Activated naive CD4-positive, alpha-beta T cell treated with Interleukin-2 at 50 U/mL for 16 hours (primary cell): Measurements from ENCODE around the gene BCR.

Experiments used
- DNase-seq: peaks from one replicate; pipeline ENCODE4 v3.0.0-alpha.2; 2020

BCR gene

DNA sequence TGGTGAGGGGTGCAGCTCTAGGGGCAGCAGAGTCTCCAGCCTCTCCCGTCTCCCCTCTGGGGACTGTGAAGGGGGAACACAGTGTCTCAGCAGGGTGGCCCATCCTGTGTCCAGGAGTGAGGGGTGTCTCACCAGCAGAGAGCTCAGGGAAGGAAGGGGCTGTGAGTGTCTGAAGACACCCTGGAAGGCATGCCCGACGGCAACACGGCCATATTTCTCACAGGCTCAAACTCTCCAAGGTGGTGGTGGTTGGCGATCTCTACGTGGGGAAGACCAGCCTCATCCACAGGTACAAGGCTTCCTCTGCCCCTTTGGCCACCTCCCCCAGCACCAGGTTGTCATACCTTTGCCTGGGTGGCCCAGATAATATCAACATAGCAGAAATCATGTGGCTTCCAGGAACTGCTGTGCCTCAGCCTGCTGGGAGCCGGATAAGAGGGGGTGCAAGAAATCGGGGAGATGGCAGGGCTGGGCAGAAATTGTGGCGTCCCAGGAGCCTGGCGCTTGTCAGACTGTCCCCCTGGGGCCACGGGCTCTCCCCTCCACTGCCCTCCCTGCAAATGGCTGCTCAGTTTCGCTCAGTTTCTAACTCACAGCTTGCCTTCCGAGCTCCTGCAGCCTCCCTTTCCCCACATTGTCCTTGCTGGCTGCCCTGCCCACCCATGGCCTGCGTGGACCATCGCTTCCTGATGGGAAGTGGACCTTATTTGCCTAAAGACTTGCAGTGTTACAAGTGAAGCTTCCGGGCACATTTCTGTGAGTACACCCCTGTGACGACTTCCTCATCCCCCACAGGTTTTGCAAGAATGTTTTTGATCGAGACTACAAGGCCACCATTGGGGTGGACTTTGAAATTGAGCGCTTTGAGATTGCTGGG is 27.8 kb upstream of the BCR start:
- DNase-seq: no peak

- DNase-seq: no peak
These were observed 26.3 kb upstream of the BCR start for GRCh38 chr22:23153994-23154393.

DNA sequence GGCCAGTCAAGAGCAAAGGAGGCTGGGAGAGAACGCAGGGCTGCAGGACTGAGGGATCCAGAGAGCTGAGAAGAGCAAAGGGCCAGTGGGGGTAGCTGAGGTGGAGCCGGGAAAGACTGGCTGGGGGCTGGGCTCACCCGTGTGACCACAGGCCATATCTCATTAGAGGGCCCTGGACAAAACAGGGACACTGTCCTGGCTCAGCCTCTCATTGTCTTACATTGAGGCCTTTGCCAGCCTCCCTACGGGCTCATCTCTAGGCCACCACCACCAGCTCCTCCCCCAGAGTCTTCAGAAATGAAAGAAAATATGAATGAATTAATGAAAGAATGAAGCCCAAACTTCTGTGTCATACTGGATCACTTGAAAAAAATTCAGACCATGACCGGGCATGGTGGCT is 25.8 kb upstream of the BCR start:
- no peak for DNase-seq

GRCh38 chr22:23155143-23155542 is 25.2 kb upstream of the BCR start:
- DNase-seq: no peak

GRCh38 chr22:23155831-23156230 is 24.5 kb upstream of the BCR start:
- DNase-seq: no peak

DNA sequence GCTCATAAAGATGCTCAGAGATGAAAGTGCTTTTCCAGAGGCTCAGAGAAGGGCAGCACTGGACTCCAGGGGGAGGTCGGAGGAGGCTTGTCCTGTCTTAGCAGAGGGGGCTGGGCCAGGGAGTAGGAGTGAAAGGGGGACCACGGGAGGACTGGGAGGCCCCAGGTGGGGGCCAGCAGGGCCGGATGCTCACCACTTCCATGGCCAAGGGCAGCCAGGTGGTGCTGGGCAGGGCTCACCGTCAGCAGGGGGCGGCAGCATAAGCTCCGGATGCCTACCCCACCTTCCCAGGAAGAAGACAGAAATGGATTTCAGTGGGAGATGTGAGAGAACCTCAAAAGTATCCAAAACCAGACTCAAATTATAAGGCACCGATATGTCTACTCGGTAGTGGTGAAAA is 24.0 kb upstream of the BCR start:
- DNase-seq: no peak

DNA sequence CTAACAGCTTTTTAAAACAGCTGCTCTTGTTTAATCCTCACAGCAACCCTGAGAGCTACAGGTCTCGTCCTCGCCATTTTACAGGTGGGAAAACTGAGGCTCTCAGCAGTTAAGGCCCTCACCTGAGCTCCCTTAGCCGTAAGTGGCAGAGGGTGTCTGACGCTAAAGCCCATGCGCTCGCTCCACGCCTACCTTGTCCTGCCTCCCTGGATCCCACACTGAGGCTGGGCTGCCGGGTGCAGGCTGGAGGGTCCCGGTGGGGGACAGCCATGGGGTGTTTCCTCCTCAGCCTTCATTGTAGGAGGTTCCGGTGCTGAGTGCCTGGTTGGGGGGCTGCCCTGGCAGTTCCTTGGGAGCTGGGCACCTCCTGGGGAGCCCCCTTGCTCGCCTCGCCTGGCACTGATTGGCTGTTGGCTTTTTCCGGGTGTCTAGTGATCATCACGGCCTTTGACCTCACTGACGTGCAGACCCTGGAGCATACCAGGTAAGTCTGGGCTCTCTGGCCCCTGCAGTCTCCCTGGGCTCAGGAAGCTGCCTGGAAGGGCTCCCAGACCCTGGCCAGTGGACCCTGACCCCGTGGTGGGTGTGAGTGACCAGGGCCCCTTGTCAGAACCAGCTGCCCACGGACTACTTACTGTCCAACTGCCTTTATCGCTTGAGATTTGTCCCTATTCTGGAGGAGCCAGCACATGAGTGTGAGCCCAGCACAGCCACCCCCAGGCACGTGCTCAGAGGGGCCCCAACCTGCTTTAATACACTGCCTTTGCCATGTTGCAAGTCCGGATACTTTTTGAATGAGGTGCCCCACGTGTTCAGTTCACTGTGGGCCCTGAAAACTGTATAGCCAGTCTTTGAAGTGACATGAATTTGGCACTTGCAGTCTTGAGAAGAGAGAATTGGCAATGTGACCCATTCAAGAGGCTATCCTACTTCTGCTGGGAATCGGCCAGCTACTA is 22.5 kb upstream of the BCR start:
- no peak for DNase-seq

GRCh38 chr22:23158516-23159290 is 21.6 kb upstream of the BCR start:
- no peak for DNase-seq

DNA sequence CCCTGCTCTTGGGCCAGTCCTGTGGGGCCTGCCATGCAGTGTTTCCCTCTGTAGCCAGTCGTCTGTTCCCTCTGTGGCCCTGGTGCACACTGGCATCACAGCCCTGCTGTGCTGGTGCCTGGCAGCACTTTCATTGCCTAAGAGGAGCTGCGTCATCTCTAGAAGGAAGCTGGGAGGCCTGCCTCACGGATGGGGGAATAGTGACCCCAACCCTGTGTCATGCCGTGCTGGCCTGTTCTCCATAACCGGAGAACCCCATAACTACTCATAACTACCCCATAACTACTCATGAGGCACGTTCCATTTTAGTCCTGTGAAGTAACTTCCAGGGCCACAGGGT is 21.0 kb upstream of the BCR start:
- DNase-seq: no peak

DNA sequence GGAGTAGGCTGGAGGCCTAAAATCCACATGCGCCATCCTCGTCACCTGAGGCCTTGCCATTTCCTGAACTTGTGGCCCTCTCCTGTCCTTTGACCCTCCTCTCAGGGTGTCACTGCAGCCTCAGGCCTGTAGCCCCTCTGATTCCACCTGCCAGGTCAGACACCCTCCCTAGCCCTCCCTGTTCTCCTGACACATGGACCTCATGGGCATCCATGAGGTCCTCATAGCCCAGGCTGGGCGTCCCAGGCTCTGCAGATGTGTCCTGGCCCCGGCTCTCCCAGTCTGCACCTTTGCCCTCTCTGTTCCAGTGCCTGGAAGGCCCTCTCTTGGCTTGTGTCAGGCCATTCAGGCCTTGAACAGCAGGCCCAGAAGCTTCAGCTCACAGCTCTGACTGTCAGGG is 19.3 kb upstream of the BCR start:
- no peak for DNase-seq

DNA sequence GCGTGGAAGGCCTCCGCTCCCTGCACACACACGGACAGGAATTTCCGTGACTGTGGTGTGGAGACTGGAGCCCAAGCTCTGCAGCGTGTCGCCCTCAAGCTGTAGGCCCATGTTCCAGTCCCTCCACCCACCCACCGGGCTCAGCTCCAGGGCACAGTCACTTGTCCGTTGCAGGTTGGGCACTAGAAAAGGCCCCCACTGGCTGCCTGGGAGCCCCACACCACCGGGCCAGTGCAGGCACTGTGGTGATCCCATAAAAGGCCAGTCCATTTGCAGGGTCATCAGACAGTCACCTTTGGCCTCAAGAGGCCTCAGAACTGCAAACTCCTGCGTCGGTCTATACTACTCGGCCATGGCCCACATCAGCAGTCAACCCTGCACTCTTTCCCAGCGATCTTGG is 18.7 kb upstream of the BCR start:
- DNase-seq: no peak

DNA sequence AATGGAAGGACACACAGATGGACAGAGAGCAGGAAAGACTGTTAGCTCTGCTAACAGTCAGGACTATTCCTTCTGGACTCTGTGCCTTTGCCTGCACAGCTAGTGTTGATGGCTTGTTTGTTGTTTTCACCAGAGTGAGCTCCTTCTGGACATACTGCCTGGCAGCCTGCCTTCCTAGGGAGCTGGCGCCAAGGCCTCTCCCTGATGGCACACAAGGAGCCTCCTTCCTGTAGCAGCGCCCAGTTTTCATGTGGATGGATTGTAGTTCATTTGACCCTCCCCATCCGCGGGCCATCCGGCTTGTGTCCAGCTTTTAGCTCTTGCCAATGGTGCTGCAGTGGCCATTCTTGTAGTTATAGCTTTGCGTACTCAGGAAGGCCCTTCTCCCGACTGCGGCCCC is 16.6 kb upstream of the BCR start:
- DNase-seq: no peak

- no peak for DNase-seq
These were observed 16.2 kb upstream of the BCR start for GRCh38 chr22:23164091-23164490.

GRCh38 chr22:23166042-23166831 is 14.1 kb upstream of the BCR start:
- DNase-seq: no peak

DNA sequence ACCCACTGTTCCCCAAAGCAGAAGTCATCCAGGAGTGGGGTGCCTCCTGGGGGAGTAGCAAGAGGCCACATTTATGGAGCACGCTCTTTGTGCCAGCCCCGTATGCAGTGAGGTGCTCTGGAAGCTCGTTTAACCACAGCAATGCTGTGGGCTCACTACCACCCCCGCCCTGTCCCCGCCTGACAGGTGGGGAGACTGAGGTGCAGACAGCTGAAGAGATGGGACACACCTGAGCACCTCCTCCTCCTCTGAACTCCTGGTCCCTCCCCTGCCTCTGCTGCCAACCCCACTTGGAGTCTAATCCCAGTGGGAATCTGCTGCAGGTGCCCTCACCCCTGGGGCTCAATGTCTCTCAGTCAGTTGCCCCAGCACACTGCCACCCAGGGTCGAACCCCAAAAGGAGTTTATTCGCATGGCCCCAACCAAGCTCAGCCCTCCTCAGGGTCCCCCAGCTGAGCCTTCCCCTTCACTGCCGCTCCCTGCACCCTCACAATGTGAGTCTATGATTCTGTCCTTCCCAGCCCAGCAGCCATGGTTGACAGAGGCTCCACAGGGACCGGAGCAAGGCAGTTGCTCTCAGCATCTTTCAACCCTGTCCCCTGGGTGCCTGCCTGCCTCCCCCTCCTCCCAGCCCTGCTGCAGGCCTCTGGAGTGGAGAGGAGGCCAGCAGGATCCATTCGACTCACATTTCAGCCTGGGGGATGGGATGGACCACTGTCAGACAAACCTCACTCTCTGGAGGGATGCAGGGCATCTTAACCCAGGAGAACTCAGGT is 13.3 kb upstream of the BCR start:
- no peak for DNase-seq

DNA sequence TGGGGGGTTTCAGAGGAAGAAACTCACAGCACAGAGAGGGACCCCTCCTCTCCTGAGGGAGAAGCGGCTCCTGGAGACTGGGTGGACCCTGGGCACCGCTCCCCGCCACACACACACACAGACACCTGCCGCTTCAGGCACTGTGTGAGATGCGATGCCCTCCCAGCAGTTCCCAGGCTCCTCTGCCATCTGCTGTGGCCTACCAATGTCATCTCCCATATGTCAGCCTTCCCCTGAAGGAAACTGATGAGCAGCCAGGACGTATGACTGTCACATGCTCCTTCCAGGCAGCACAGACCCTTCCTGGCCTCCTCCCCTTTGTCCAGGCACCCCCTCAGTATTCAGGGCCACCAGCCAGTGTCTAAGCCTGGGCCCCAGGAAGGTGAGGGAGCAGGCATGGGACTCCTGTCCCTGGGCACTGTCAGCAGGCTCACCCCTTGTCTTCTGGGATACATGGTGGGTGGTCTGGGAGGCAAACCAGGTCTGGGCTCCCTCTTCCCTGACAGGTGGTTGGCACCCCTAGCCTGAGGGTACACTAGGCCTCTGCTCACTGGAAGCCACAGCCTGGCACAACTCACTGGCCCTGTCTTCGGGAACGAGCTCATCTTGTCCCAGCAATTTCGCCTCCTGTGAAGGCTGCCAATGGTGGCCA is 11.8 kb upstream of the BCR start:
- no peak for DNase-seq

DNA sequence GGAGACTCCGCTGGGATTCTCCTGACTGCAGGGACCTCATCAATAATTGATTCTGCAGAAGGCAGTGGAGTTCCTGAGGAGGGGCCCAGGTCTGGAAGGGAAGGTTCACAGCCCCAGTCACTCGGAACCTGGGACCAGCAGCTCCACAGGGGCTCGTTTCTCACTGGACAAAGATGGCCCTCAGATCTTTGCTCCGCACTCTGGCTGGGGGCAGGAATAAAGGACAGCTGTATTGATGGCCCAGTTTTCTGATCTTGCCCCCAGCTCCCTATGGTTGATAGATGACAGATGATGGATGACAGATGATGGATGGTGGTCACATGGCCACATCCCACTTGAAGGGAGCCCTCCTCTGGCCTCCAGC is 11.3 kb upstream of the BCR start:
- no peak for DNase-seq

DNA sequence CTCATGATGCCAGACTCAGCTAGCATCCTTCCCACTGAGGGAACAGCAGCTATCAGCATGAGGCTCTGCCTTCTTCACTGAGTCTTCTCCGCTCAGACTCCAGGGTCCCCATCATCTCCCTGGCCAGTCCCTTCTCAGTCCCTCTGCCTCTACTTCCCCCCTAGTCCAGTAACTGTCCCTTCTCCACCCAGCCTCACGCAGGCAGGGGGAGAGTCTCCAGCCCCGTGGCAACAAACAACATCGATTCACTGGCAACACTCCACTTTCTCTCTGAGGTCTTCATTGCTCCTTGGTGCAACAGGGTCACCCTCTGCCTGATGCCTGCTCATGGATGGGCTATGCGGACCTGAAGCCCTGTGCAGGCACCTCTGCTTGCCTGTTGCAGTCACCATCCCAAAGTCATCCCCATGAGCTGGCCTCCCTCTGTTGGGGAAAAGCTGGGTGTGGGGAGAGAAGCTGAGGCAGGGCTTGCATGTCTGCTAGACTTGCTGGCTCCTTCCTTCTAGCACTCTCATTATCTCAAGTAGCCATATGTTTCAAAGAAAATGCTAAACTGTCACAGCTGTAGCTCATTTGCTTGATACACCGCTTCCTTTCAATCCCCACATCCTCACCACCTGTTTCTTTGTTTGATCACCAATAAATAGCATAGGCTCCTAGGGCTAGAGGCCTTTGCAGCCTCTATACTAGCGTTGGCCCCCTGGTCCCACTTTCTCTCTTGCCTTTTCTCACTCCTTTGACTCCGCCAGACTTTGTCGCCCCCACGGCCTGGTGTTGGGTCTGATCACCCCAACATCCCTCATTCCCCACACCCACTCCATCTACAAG is 4.3 kb upstream of the BCR start:
- no peak for DNase-seq

- DNase-seq: no peak
These were observed 3.7 kb upstream of the BCR start for GRCh38 chr22:23176645-23177027.

DNA sequence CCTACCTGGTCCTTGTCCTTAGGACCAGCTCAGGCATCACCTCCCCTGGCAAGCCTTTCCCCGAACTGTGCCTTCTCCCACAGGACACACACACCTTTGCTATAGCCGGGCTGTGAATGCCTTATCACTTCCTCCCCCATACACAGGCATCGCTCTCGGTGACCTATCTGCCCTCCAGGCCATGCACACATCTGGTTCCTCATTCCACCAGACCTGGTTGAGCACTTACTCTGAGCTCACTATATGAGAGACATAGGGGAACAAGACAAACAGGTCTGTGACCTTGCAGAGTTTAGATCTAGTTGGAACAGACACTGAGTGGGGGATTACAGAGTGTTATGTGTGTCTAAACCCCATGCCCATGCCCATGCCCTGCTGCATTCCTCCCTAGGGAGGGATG is 3.1 kb upstream of the BCR start:
- DNase-seq: no peak
